Measurements from ENCODE around the gene TTLL5.
A peak's percentile ranks its signal among the peaks of the same experiment; 100 is the strongest.

The TTLL5 gene

GRCh38 chr14:75822522-75823141 lies 161.6 kb downstream of the TTLL5 start:
- TF ChIP-seq CTCF (IDR thresholded peaks at IDR 0.05; ENCODE audit: insufficient read depth, low read depth, low read length, missing control alignments): no peak
- peak; percentile 63 for DNase-seq (ENCODE audit: low read depth)
- no peak overlapping the region for H3K4me3 ChIP-seq (ENCODE audit: low read length)

GRCh38 chr14:75823334-75823733 lies 162.3 kb downstream of the TTLL5 start:
- no peak for DNase-seq (ENCODE audit: low read depth)
- H3K4me3 ChIP-seq (ENCODE audit: low read length): no peak overlapping the region
- no peak for TF ChIP-seq CTCF (IDR thresholded peaks at IDR 0.05; ENCODE audit: insufficient read depth, low read depth, low read length, missing control alignments)

GRCh38 chr14:75824318-75824717 lies 163.3 kb downstream of the TTLL5 start:
- no peak for TF ChIP-seq CTCF (IDR thresholded peaks at IDR 0.05; ENCODE audit: insufficient read depth, low read depth, low read length, missing control alignments)
- DNase-seq (ENCODE audit: low read depth): no peak
- H3K4me3 ChIP-seq (ENCODE audit: low read length): no peak overlapping the region

GRCh38 chr14:75825147-75825592 lies 164.1 kb downstream of the TTLL5 start:
- DNase-seq (ENCODE audit: low read depth): no peak
- H3K4me3 ChIP-seq (ENCODE audit: low read length): no peak overlapping the region
- no peak for TF ChIP-seq CTCF (IDR thresholded peaks at IDR 0.05; ENCODE audit: insufficient read depth, low read depth, low read length, missing control alignments)

GRCh38 chr14:75826599-75826998 lies 165.6 kb downstream of the TTLL5 start:
- TF ChIP-seq CTCF (IDR thresholded peaks at IDR 0.05; ENCODE audit: insufficient read depth, low read depth, low read length, missing control alignments): no peak
- DNase-seq (ENCODE audit: low read depth): peak; percentile 90
- no peak overlapping the region for H3K4me3 ChIP-seq (ENCODE audit: low read length)

- no peak for TF ChIP-seq CTCF (IDR thresholded peaks at IDR 0.05; ENCODE audit: insufficient read depth, low read depth, low read length, missing control alignments)
- H3K4me3 ChIP-seq (ENCODE audit: low read length): no peak overlapping the region
- DNase-seq (ENCODE audit: low read depth): no peak
These were observed 166.3 kb downstream of the TTLL5 start for GRCh38 chr14:75827331-75827730.

- TF ChIP-seq CTCF (IDR thresholded peaks at IDR 0.05; ENCODE audit: insufficient read depth, low read depth, low read length, missing control alignments): no peak
- H3K4me3 ChIP-seq (ENCODE audit: low read length): no peak overlapping the region
- peak; percentile 55 for DNase-seq (ENCODE audit: low read depth)
These were observed 168.3 kb downstream of the TTLL5 start for GRCh38 chr14:75829316-75829715.
